Ishikawa (cell line): ENCODE data around the gene UBE2M.

ENCODE experiments used
- CEBPB ChIP-seq: IDR thresholded peaks from 2 replicates; pipeline ENCODE4 v1.6.1; 2012
- CREB1 ChIP-seq: IDR thresholded peaks from 2 replicates; pipeline ENCODE4 v1.6.1; 2012; ENCODE audit warnings: low read depth
- EGR1 ChIP-seq: IDR thresholded peaks from 2 replicates; pipeline ENCODE4 v1.6.1; 2012
- EP300 ChIP-seq: IDR thresholded peaks from 2 replicates; pipeline ENCODE4 v1.6.1; 2012; ENCODE audit warnings: borderline replicate concordance
- FOXM1 ChIP-seq: IDR thresholded peaks from 2 replicates; pipeline ENCODE4 v1.6.1; 2012; ENCODE audit warnings: low read depth, borderline replicate concordance
- RAD21 ChIP-seq: IDR thresholded peaks from 2 replicates; pipeline ENCODE4 v1.6.1; 2012; ENCODE audit warnings: low read depth
- TAF1 ChIP-seq: IDR thresholded peaks from 2 replicates; pipeline ENCODE4 v1.6.1; 2012; ENCODE audit warnings: low read depth, mild to moderate bottlenecking
- TCF12 ChIP-seq: IDR thresholded peaks from 2 replicates; pipeline ENCODE4 v1.6.1; 2012; ENCODE audit warnings: low read depth
- TEAD4 ChIP-seq: IDR thresholded peaks from 2 replicates; pipeline ENCODE4 v1.6.1; 2012
- YY1 ChIP-seq: IDR thresholded peaks from 2 replicates; pipeline ENCODE4 v1.6.1; 2012; ENCODE audit warnings: low read depth
- TF ChIP-seq, protein P1 (sequence below): IDR thresholded peaks from 2 replicates; pipeline ENCODE4 v1.6.1; 2012
- TF ChIP-seq, protein P2 (sequence below): IDR thresholded peaks from 2 replicates; pipeline ENCODE4 v1.6.1; 2012; ENCODE audit warnings: low read depth, mild to moderate bottlenecking
- TF ChIP-seq, protein P3 (sequence below): IDR thresholded peaks from 2 replicates; pipeline ENCODE4 v1.6.1; 2012

DNA sequence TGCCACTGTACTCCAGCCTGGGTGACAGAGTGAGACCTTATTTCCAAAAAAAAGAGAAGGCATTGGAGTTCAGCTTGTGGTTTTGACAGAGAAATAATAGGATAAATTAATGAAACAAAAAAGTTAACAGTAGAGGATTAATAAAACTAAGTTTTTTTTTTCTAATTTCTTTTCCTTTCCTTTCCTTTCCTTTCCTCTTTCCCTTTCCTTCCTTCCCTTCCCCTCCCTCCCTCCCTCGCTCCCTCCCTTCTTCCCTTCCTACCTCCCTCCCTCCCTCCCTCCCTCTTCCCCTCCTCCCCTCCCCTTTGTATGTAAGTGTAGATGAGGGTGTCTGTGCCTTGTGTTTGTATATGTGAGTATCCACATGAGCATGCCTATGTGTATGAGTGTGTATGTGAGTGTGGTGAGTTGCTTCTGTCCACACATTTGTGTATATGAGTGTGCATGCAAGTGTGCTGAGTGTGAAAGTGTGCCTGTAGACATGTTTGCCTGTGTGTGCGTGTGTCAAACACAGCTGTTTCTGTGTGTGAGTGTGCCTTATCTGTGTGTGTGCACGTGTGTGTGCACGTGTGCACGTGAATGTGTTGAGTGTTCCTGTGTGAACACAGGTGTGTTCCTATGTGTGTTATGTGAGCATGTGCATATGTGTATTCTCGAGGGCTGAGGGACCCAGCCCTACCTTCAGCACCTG, 27.2 kb upstream of the UBE2M start:
- TF ChIP-seq YY1 (no peak), CREB1 (no peak), TAF1 (no peak), TEAD4 (no peak), EP300 (no peak), RAD21 (no peak), CEBPB (no peak), EGR1 (no peak), TCF12 (no peak), FOXM1 (no peak)
- TF ChIP-seq, protein P1, sequence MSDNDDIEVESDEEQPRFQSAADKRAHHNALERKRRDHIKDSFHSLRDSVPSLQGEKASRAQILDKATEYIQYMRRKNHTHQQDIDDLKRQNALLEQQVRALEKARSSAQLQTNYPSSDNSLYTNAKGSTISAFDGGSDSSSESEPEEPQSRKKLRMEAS = no peak
- TF ChIP-seq, protein P2, sequence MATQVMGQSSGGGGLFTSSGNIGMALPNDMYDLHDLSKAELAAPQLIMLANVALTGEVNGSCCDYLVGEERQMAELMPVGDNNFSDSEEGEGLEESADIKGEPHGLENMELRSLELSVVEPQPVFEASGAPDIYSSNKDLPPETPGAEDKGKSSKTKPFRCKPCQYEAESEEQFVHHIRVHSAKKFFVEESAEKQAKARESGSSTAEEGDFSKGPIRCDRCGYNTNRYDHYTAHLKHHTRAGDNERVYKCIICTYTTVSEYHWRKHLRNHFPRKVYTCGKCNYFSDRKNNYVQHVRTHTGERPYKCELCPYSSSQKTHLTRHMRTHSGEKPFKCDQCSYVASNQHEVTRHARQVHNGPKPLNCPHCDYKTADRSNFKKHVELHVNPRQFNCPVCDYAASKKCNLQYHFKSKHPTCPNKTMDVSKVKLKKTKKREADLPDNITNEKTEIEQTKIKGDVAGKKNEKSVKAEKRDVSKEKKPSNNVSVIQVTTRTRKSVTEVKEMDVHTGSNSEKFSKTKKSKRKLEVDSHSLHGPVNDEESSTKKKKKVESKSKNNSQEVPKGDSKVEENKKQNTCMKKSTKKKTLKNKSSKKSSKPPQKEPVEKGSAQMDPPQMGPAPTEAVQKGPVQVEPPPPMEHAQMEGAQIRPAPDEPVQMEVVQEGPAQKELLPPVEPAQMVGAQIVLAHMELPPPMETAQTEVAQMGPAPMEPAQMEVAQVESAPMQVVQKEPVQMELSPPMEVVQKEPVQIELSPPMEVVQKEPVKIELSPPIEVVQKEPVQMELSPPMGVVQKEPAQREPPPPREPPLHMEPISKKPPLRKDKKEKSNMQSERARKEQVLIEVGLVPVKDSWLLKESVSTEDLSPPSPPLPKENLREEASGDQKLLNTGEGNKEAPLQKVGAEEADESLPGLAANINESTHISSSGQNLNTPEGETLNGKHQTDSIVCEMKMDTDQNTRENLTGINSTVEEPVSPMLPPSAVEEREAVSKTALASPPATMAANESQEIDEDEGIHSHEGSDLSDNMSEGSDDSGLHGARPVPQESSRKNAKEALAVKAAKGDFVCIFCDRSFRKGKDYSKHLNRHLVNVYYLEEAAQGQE = no peak
- TF ChIP-seq, protein P3, sequence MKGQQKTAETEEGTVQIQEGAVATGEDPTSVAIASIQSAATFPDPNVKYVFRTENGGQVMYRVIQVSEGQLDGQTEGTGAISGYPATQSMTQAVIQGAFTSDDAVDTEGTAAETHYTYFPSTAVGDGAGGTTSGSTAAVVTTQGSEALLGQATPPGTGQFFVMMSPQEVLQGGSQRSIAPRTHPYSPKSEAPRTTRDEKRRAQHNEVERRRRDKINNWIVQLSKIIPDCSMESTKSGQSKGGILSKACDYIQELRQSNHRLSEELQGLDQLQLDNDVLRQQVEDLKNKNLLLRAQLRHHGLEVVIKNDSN = no peak
